ENCODE data around the gene PCIF1. TPM values are rescaled to one million over a fixed set of nuclear protein-coding genes. Genes with fewer than 3 reads are reported as not detected.

Gene PCIF1
- total RNA-seq, 2 experiments from 2014 or later, result 24.0 to 27.4 TPM

- ATAC-seq (no peak), DNase-seq (no peak)
- Mint-ChIP-seq H3K9me3 (ENCODE audit: low read depth) (no peaks in the 10 kb centered on the region), H3K27ac (no peak overlapping the region), H3K27me3 (peaks cover 2% of the 10 kb centered on the region), H3K4me1 (peaks cover 13% of the 10 kb centered on the region), H3K36me3 (ENCODE audit: low read depth) (no peaks in the 10 kb centered on the region), H3K4me3 (no peak overlapping the region)
- CTCF ChIA-PET, result interaction anchor here (1.0 kb wide), 1 partner anchor 15 kb away, joined by 3 read pairs; no protein-coding TSS in a partner anchor
- POLR2A ChIA-PET, result no interaction called here
- intact Hi-C loops (cut with DNase I, micrococcal nuclease), result no loop called here
Measured at GRCh38 chr20:45907219-45907948, 27.1 kb upstream of the PCIF1 start.

GRCh38 chr20:45908084-45908483, 26.4 kb upstream of the PCIF1 start:
- no peaks in the 10 kb centered on the region for H3K36me3 Mint-ChIP-seq (ENCODE audit: low read depth)
- ATAC-seq (no peak), DNase-seq (no peak)
- ChIA-PET POLR2A (no interaction called here), CTCF (interaction anchor here (1.0 kb wide), 1 partner anchor 15 kb away, joined by 3 read pairs; no protein-coding TSS in a partner anchor)
- peaks cover 4% of the 10 kb centered on the region for H3K27me3 Mint-ChIP-seq
- H3K4me1 Mint-ChIP-seq, result peaks cover 16% of the 10 kb centered on the region
- H3K4me3 Mint-ChIP-seq, result no peak overlapping the region
- H3K27ac Mint-ChIP-seq, result no peak overlapping the region
- H3K9me3 Mint-ChIP-seq (ENCODE audit: low read depth), result no peaks in the 10 kb centered on the region
- intact Hi-C loops (cut with DNase I, micrococcal nuclease), result no loop called here

GRCh38 chr20:45909336-45909808, 25.1 kb upstream of the PCIF1 start:
- H3K4me1 Mint-ChIP-seq, result peaks cover 16% of the 10 kb centered on the region
- peaks cover 9% of the 10 kb centered on the region for H3K27me3 Mint-ChIP-seq
- ATAC-seq (no peak), DNase-seq (no peak)
- intact Hi-C loops (cut with DNase I, micrococcal nuclease), result no loop called here
- H3K36me3 Mint-ChIP-seq (ENCODE audit: low read depth), result no peaks in the 10 kb centered on the region
- ChIA-PET CTCF (interaction anchor here (1.5 kb wide), 2 partner anchors 50 to 111 kb away, joined by 3 to 4 read pairs; no protein-coding TSS in a partner anchor), POLR2A (no interaction called here)
- no peaks in the 10 kb centered on the region for H3K9me3 Mint-ChIP-seq (ENCODE audit: low read depth)
- no peak overlapping the region for H3K27ac Mint-ChIP-seq
- no peak overlapping the region for H3K4me3 Mint-ChIP-seq

GRCh38 chr20:45909817-45910669, 24.4 kb upstream of the PCIF1 start:
- intact Hi-C loops (cut with DNase I, micrococcal nuclease), result loop anchor here (1.0 kb wide), 3 partner anchors 25 to 98 kb away; partner anchors contain the start of genes UBE2C (in 1 of the 2) and ZSWIM1 (in 1 of the 2)
- H3K4me3 Mint-ChIP-seq, result peak overlapping the region; percentile 68
- CTCF ChIA-PET, result interaction anchor here (1.1 to 1.5 kb wide), 3 partner anchors 21 to 111 kb away, joined by 3 to 5 read pairs (median 4); no protein-coding TSS in a partner anchor
- H3K27ac Mint-ChIP-seq, result no peak overlapping the region
- H3K4me1 Mint-ChIP-seq, result peaks cover 16% of the 10 kb centered on the region
- POLR2A ChIA-PET, result interaction anchor here (0.7 kb wide), 1 partner anchor 34 kb away, joined by 5 read pairs; no protein-coding TSS in a partner anchor
- H3K36me3 Mint-ChIP-seq (ENCODE audit: low read depth), result no peaks in the 10 kb centered on the region
- H3K27me3 Mint-ChIP-seq, result peaks cover 12% of the 10 kb centered on the region
- DNase-seq (no peak), ATAC-seq (no peak)
- H3K9me3 Mint-ChIP-seq (ENCODE audit: low read depth), result no peaks in the 10 kb centered on the region

- Mint-ChIP-seq H3K27ac (peak overlapping the region; percentile 80), H3K4me3 (peak overlapping the region; percentile 68), H3K9me3 (ENCODE audit: low read depth) (no peaks in the 10 kb centered on the region), H3K27me3 (peaks cover 12% of the 10 kb centered on the region), H3K4me1 (peaks cover 16% of the 10 kb centered on the region), H3K36me3 (ENCODE audit: low read depth) (no peaks in the 10 kb centered on the region)
- CTCF ChIA-PET, result interaction anchor here (0.7 to 1.5 kb wide), 5 partner anchors 9 to 112 kb away, joined by 3 to 5 read pairs (median 3); no protein-coding TSS in a partner anchor
- intact Hi-C loops (cut with DNase I, micrococcal nuclease), result loop anchor here (1.0 kb wide), 7 partner anchors 20 to 453 kb away; partner anchors contain the start of genes ACOT8 (in 2 of the 2), UBE2C (in 2 of the 2), ZSWIM3 (in 2 of the 2) and CTSA (in 1 of the 2)
- peak; percentile 98 for DNase-seq
- peak; percentile 92 for ATAC-seq
- POLR2A ChIA-PET, result interaction anchor here (0.7 kb wide), 1 partner anchor 33 kb away, joined by 5 read pairs; no protein-coding TSS in a partner anchor
Measured at GRCh38 chr20:45910670-45911485, 23.6 kb upstream of the PCIF1 start.

GRCh38 chr20:45911486-45912343, 22.8 kb upstream of the PCIF1 start, which contains the start of gene PLTP:
Gene PLTP (minus strand): TSS chr20:45912155. CDS start chr20:45911452, 703 bp downstream.
- intact Hi-C loops (cut with DNase I, micrococcal nuclease), result loop anchor here (1.0 kb wide), 6 partner anchors 20 to 453 kb away; partner anchors contain the start of genes ACOT8 (in 2 of the 2), ZSWIM3 (in 2 of the 2), CTSA (in 1 of the 2) and NEURL2 (in 1 of the 2)
- ATAC-seq (no peak), DNase-seq (peak; percentile 50)
- Mint-ChIP-seq H3K4me1 (peaks cover 16% of the 10 kb centered on the region), H3K27ac (peak within 1 kb of the TSS; percentile 71), H3K27me3 (peaks cover 19% of the 10 kb centered on the region), H3K4me3 (peak within 1 kb of the TSS; percentile 68), H3K36me3 (ENCODE audit: low read depth) (no peaks in the 10 kb centered on the region), H3K9me3 (ENCODE audit: low read depth) (no peaks in the 10 kb centered on the region)
- ChIA-PET CTCF (interaction anchor here (1.0 to 1.1 kb wide), 2 partner anchors 23 to 61 kb away, joined by 3 to 5 read pairs; no protein-coding TSS in a partner anchor), POLR2A (no interaction called here)

- ChIA-PET CTCF (no interaction called here), POLR2A (no interaction called here)
- intact Hi-C loops (cut with DNase I, micrococcal nuclease), result no loop called here
- no peak for ATAC-seq
- Mint-ChIP-seq H3K4me3 (peak overlapping the region; percentile 68), H3K27ac (no peak overlapping the region), H3K9me3 (ENCODE audit: low read depth) (no peaks in the 10 kb centered on the region), H3K27me3 (peaks cover 21% of the 10 kb centered on the region), H3K4me1 (peaks cover 16% of the 10 kb centered on the region), H3K36me3 (ENCODE audit: low read depth) (no peaks in the 10 kb centered on the region)
- DNase-seq, result no peak
Measured at GRCh38 chr20:45912344-45912682, 22.2 kb upstream of the PCIF1 start.

GRCh38 chr20:45913116-45913515, 21.4 kb upstream of the PCIF1 start:
- Mint-ChIP-seq H3K9me3 (ENCODE audit: low read depth) (no peaks in the 10 kb centered on the region), H3K4me3 (no peak overlapping the region), H3K4me1 (peaks cover 16% of the 10 kb centered on the region), H3K27ac (no peak overlapping the region), H3K36me3 (ENCODE audit: low read depth) (no peaks in the 10 kb centered on the region), H3K27me3 (peaks cover 24% of the 10 kb centered on the region)
- ChIA-PET POLR2A (no interaction called here), CTCF (no interaction called here)
- ATAC-seq (no peak), DNase-seq (no peak)
- intact Hi-C loops (cut with DNase I, micrococcal nuclease), result no loop called here

- Mint-ChIP-seq H3K4me1 (peaks cover 5% of the 10 kb centered on the region), H3K27ac (no peak overlapping the region), H3K27me3 (peaks cover 26% of the 10 kb centered on the region), H3K36me3 (ENCODE audit: low read depth) (no peaks in the 10 kb centered on the region), H3K4me3 (no peak overlapping the region), H3K9me3 (ENCODE audit: low read depth) (no peaks in the 10 kb centered on the region)
- intact Hi-C loops (cut with DNase I, micrococcal nuclease), result no loop called here
- DNase-seq, result no peak
- CTCF ChIA-PET, result interaction anchor here (1.0 kb wide), 1 partner anchor 10 kb away, joined by 4 read pairs; no protein-coding TSS in a partner anchor
- no peak for ATAC-seq
- POLR2A ChIA-PET, result interaction anchor here (0.6 to 0.7 kb wide), 3 partner anchors 10 to 19 kb away, joined by 3 to 6 read pairs (median 5); partner anchors contain the start of gene PCIF1
Measured at GRCh38 chr20:45917790-45918141, 16.7 kb upstream of the PCIF1 start.
